HG03520 (cell line): ENCODE measurements around the gene TMEM98.
"Not testable (repeated sequence)": the region's sequence is repeated elsewhere in the genome, so short reads cannot be mapped to it uniquely, and the experiment has no call there.

ENCODE experiments used
- ATAC-seq: cut with Tn5 transposase; IDR thresholded peaks from one replicate; pipeline ENCODE4 v1.9.1; 2021; ENCODE audit warnings: mild to moderate bottlenecking, moderate library complexity; ENCODE audit not compliant: unreplicated experiment

The TMEM98 gene

GRCh38 chr17:32914181-32914580 lies 13.8 kb upstream of the TMEM98 start:
- no peak for ATAC-seq

GRCh38 chr17:32915245-32915644 lies 12.7 kb upstream of the TMEM98 start:
- no peak for ATAC-seq

- no peak for ATAC-seq
These were observed 11.8 kb upstream of the TMEM98 start for GRCh38 chr17:32916134-32916533.

- ATAC-seq = no peak
These were observed 10.9 kb upstream of the TMEM98 start for GRCh38 chr17:32917081-32917480.

GRCh38 chr17:32917842-32918241 lies 10.1 kb upstream of the TMEM98 start:
- no peak for ATAC-seq

- ATAC-seq = not testable (repeated sequence)
These were observed 8.1 kb upstream of the TMEM98 start for GRCh38 chr17:32919876-32920275.

- no peak for ATAC-seq
These were observed 7.7 kb upstream of the TMEM98 start for GRCh38 chr17:32920293-32920692.

- ATAC-seq = no peak
These were observed 6.9 kb upstream of the TMEM98 start for GRCh38 chr17:32921017-32921416.

GRCh38 chr17:32923905-32924304 lies 4.0 kb upstream of the TMEM98 start:
- ATAC-seq = not testable (repeated sequence)

- ATAC-seq = no peak
These were observed 1.8 kb upstream of the TMEM98 start for GRCh38 chr17:32926183-32926582.

GRCh38 chr17:32926789-32927188 lies 1.2 kb upstream of the TMEM98 start:
- ATAC-seq = not testable (repeated sequence)

GRCh38 chr17:32927201-32927723 lies 691 bp upstream of the TMEM98 start:
- ATAC-seq = no peak

- ATAC-seq = no peak
These were observed 908 bp downstream of the TMEM98 start for GRCh38 chr17:32928586-32929535.

GRCh38 chr17:32929588-32929987 lies 1.6 kb downstream of the TMEM98 start:
- no peak for ATAC-seq

- no peak for ATAC-seq
These were observed 2.6 kb downstream of the TMEM98 start for GRCh38 chr17:32930512-32930911.

- no peak for ATAC-seq
These were observed 3.7 kb downstream of the TMEM98 start for GRCh38 chr17:32931686-32932085.

- no peak for ATAC-seq
These were observed 5.9 kb downstream of the TMEM98 start for GRCh38 chr17:32933881-32934280.

- ATAC-seq = no peak
These were observed 7.8 kb downstream of the TMEM98 start for GRCh38 chr17:32935726-32936125.

GRCh38 chr17:32936186-32936893 lies 8.4 kb downstream of the TMEM98 start:
- ATAC-seq = no peak

GRCh38 chr17:32936894-32937500 lies 9.0 kb downstream of the TMEM98 start:
- ATAC-seq = no peak

- ATAC-seq = no peak
These were observed 12.9 kb downstream of the TMEM98 start for GRCh38 chr17:32940706-32941390.
